Mesendoderm (in vitro differentiated cells): ENCODE results near the gene GFRA1.

Source experiments
- DNase-seq: peaks from one replicate; pipeline ENCODE4 v3.0.0; 2013
- H2AK5ac ChIP-seq: 2 replicates; pipeline ENCODE4 v1.6.1; 2013; ENCODE audit warnings: low read length, inconsistent platforms
- H2BK120ac ChIP-seq: 2 replicates; pipeline ENCODE4 v1.6.1; 2013; ENCODE audit warnings: low read depth, mild to moderate bottlenecking, low read length, moderate library complexity, mixed read lengths
- H2BK15ac ChIP-seq: replicated peaks from 2 replicates; pipeline ENCODE4 v1.6.1; 2013; ENCODE audit warnings: low read depth, mild to moderate bottlenecking, moderate library complexity
- H2BK5ac ChIP-seq: 2 replicates; pipeline ENCODE4 v1.6.1; 2013; ENCODE audit warnings: low read length, inconsistent platforms
- H3K18ac ChIP-seq: 2 replicates; pipeline ENCODE4 v1.6.1; 2013; ENCODE audit warnings: mild to moderate bottlenecking, low read length, mixed read lengths
- H3K23ac ChIP-seq: one replicate; pipeline ENCODE4 v1.6.1; 2013; ENCODE audit warnings: low read length
- H3K27ac ChIP-seq: 2 replicates; pipeline ENCODE4 v1.5.1; 2013; ENCODE audit warnings: low read depth, mild to moderate bottlenecking, inconsistent platforms, low read length, moderate library complexity
- H3K27me3 ChIP-seq: 2 replicates; pipeline ENCODE4 v1.6.1; 2013; ENCODE audit warnings: low read length, control low read depth, mild to moderate bottlenecking, inconsistent platforms; ENCODE audit not compliant: insufficient read depth, poor library complexity
- H3K36me3 ChIP-seq: 2 replicates; pipeline ENCODE4 v1.6.1; 2013; ENCODE audit warnings: low read length, inconsistent platforms; ENCODE audit not compliant: control insufficient read depth, insufficient read depth
- H3K4ac ChIP-seq: one replicate; pipeline ENCODE4 v1.6.1; 2013; ENCODE audit warnings: low read depth, mild to moderate bottlenecking, low read length, moderate library complexity
- H3K4me1 ChIP-seq: 2 replicates; pipeline ENCODE4 v1.6.1; 2013; ENCODE audit warnings: low read depth, low read length, inconsistent platforms; ENCODE audit not compliant: control insufficient read depth
- H3K4me2 ChIP-seq: 2 replicates; pipeline ENCODE4 v1.6.1; 2013; ENCODE audit warnings: low read length
- H3K4me3 ChIP-seq: 2 replicates; pipeline ENCODE4 v1.5.1; 2013; ENCODE audit warnings: mild to moderate bottlenecking, low read length
- H3K56ac ChIP-seq: one replicate; pipeline ENCODE4 v1.6.1; 2013; ENCODE audit warnings: low read length
- H3K79me1 ChIP-seq: 2 replicates; pipeline ENCODE4 v1.6.1; 2013; ENCODE audit warnings: low read length, inconsistent platforms
- H3K79me2 ChIP-seq: 2 replicates; pipeline ENCODE4 v1.6.1; 2013; ENCODE audit warnings: mild to moderate bottlenecking, low read length; ENCODE audit not compliant: control insufficient read depth, insufficient read depth
- H3K9ac ChIP-seq: 2 replicates; pipeline ENCODE4 v1.6.1; 2013; ENCODE audit warnings: low read length, inconsistent platforms
- H4K5ac ChIP-seq: one replicate; pipeline ENCODE4 v1.6.1; 2013; ENCODE audit warnings: low read length
- H4K8ac ChIP-seq: one replicate; pipeline ENCODE4 v1.6.1; 2013; ENCODE audit warnings: low read depth, mild to moderate bottlenecking, control low read depth, low read length, moderate library complexity
- WGBS: extraction: QIAGEN DNeasy Blood & Tissue Kit; methylation state at CpG from one replicate; pipeline ENCODE4 v1.1.7; 2013; ENCODE audit warnings: low lambda C conversion rate, missing lambda C conversion rate; ENCODE audit not compliant: insufficient coverage; ENCODE audit errors: extremely low coverage; 5-methylcytosine and 5-hydroxymethylcytosine counted together

The GFRA1 gene

GRCh38 chr10:116276981-116277380 is 4.0 kb upstream of the GFRA1 start:
- H3K36me3 ChIP-seq = no peaks in the 10 kb centered on the region
- H3K4me2 ChIP-seq = no peak overlapping the region
- H3K79me1 ChIP-seq = no peaks in the 10 kb centered on the region
- no peak overlapping the region for H2BK15ac ChIP-seq
- H2AK5ac ChIP-seq = no peak overlapping the region
- no peak overlapping the region for H3K9ac ChIP-seq
- H2BK120ac ChIP-seq = no peak overlapping the region
- no peaks in the 10 kb centered on the region for H3K4me1 ChIP-seq
- no peak overlapping the region for H4K5ac ChIP-seq
- no peak overlapping the region for H3K18ac ChIP-seq
- no peak overlapping the region for H3K4ac ChIP-seq
- DNase-seq = no peak
- H3K27ac ChIP-seq = no peak overlapping the region
- H3K56ac ChIP-seq = no peak overlapping the region
- H3K79me2 ChIP-seq = no peaks in the 10 kb centered on the region
- no peak overlapping the region for H2BK5ac ChIP-seq
- H3K27me3 ChIP-seq = peaks cover 10% of the 10 kb centered on the region
- H4K8ac ChIP-seq = no peak overlapping the region
- WGBS = no CpG with 5 or more reads among the region's 3 CpGs
- no peak overlapping the region for H3K23ac ChIP-seq
- H3K4me3 ChIP-seq = no peak overlapping the region

- H3K27me3 ChIP-seq = peaks cover 24% of the 10 kb centered on the region
- no peak overlapping the region for H3K23ac ChIP-seq
- no peaks in the 10 kb centered on the region for H3K4me1 ChIP-seq
- no peak overlapping the region for H3K18ac ChIP-seq
- H3K79me2 ChIP-seq = no peaks in the 10 kb centered on the region
- no peak overlapping the region for H4K5ac ChIP-seq
- H4K8ac ChIP-seq = no peak overlapping the region
- no peaks in the 10 kb centered on the region for H3K79me1 ChIP-seq
- H3K36me3 ChIP-seq = no peaks in the 10 kb centered on the region
- WGBS = no CpG with 5 or more reads among the region's 49 CpGs
- H2BK15ac ChIP-seq = no peak overlapping the region
- H3K27ac ChIP-seq = no peak overlapping the region
- H3K4me3 ChIP-seq = no peak overlapping the region
- no peak overlapping the region for H3K4ac ChIP-seq
- H3K9ac ChIP-seq = peak overlapping the region; percentile 58
- no peak overlapping the region for H2BK5ac ChIP-seq
- peak; percentile 46 for DNase-seq
- H3K56ac ChIP-seq = peak overlapping the region; percentile 17
- no peak overlapping the region for H2BK120ac ChIP-seq
- no peak overlapping the region for H2AK5ac ChIP-seq
- peak overlapping the region; percentile 99 for H3K4me2 ChIP-seq
These were observed 1.3 kb upstream of the GFRA1 start for GRCh38 chr10:116274064-116274904.

GRCh38 chr10:116271593-116272439 is 1.2 kb downstream of the GFRA1 start:
- H3K4me2 ChIP-seq = peak overlapping the region; percentile 99
- H3K4me1 ChIP-seq = no peaks in the 10 kb centered on the region
- H3K79me1 ChIP-seq = no peaks in the 10 kb centered on the region
- no peak overlapping the region for H4K5ac ChIP-seq
- peak; percentile 26 for DNase-seq
- peak overlapping the region; percentile 65 for H3K56ac ChIP-seq
- H3K79me2 ChIP-seq = no peaks in the 10 kb centered on the region
- peak overlapping the region; percentile 58 for H3K9ac ChIP-seq
- peaks cover 24% of the 10 kb centered on the region for H3K27me3 ChIP-seq
- H3K23ac ChIP-seq = no peak overlapping the region
- H4K8ac ChIP-seq = no peak overlapping the region
- peak overlapping the region; percentile 22 for H3K4me3 ChIP-seq
- H2AK5ac ChIP-seq = no peak overlapping the region
- H3K18ac ChIP-seq = no peak overlapping the region
- WGBS = no CpG with 5 or more reads among the region's 64 CpGs
- H3K27ac ChIP-seq = no peak overlapping the region
- H2BK120ac ChIP-seq = no peak overlapping the region
- no peak overlapping the region for H3K4ac ChIP-seq
- no peak overlapping the region for H2BK15ac ChIP-seq
- no peaks in the 10 kb centered on the region for H3K36me3 ChIP-seq
- no peak overlapping the region for H2BK5ac ChIP-seq

- Histone ChIP-seq H2BK120ac (no peak overlapping the region), H3K79me1 (no peaks in the 10 kb centered on the region), H3K36me3 (no peaks in the 10 kb centered on the region), H2AK5ac (no peak overlapping the region), H3K4me1 (no peaks in the 10 kb centered on the region), H3K56ac (peak overlapping the region; percentile 83), H2BK15ac (no peak overlapping the region), H3K18ac (no peak overlapping the region), H3K79me2 (no peaks in the 10 kb centered on the region), H3K4me2 (peak overlapping the region; percentile 99), H3K9ac (peak overlapping the region; percentile 58), H4K5ac (no peak overlapping the region), H3K4ac (no peak overlapping the region), H3K27ac (no peak overlapping the region), H3K4me3 (peak overlapping the region; percentile 50), H4K8ac (no peak overlapping the region), H3K27me3 (peaks cover 24% of the 10 kb centered on the region), H3K23ac (no peak overlapping the region), H2BK5ac (no peak overlapping the region)
- peak; percentile 38 for DNase-seq
- WGBS = no CpG with 5 or more reads among the region's 73 CpGs
These were observed 2.0 kb downstream of the GFRA1 start for GRCh38 chr10:116270771-116271592.

- no peak overlapping the region for H3K18ac ChIP-seq
- H3K79me2 ChIP-seq = no peaks in the 10 kb centered on the region
- no peaks in the 10 kb centered on the region for H3K4me1 ChIP-seq
- no peaks in the 10 kb centered on the region for H3K36me3 ChIP-seq
- no peak overlapping the region for H2BK5ac ChIP-seq
- no peak overlapping the region for H3K4ac ChIP-seq
- H3K27me3 ChIP-seq = peaks cover 24% of the 10 kb centered on the region
- H3K27ac ChIP-seq = no peak overlapping the region
- H4K8ac ChIP-seq = no peak overlapping the region
- H2BK15ac ChIP-seq = no peak overlapping the region
- no peak for DNase-seq
- WGBS = no CpG with 5 or more reads among the region's 9 CpGs
- no peak overlapping the region for H3K23ac ChIP-seq
- H3K79me1 ChIP-seq = no peaks in the 10 kb centered on the region
- no peak overlapping the region for H2AK5ac ChIP-seq
- H2BK120ac ChIP-seq = no peak overlapping the region
- no peak overlapping the region for H3K4me2 ChIP-seq
- H3K9ac ChIP-seq = no peak overlapping the region
- H3K56ac ChIP-seq = no peak overlapping the region
- no peak overlapping the region for H3K4me3 ChIP-seq
- no peak overlapping the region for H4K5ac ChIP-seq
These were observed 2.8 kb downstream of the GFRA1 start for GRCh38 chr10:116270126-116270770.
